Measurements from ENCODE around the gene A4GALT. TPM values are rescaled to one million over a fixed set of nuclear protein-coding genes. Genes with fewer than 3 reads are reported as not detected.

A4GALT gene
- total and polyA plus RNA-seq, 7 donors, result 1.6 to 51.0 (median 23.5) TPM

GRCh38 chr22:42686756-42687491 is 33.7 kb downstream of the A4GALT start:
- peak overlapping the region; percentile 88 to 97 (median 94) for H3K27ac ChIP-seq
- no peak overlapping the region for H3K4me3 ChIP-seq
- H3K27me3 ChIP-seq, result no peaks in the 10 kb centered on the region
- no peak for TF ChIP-seq POLR2A (IDR thresholded peaks at IDR 0.05)
- TF ChIP-seq POLR2AphosphoS5 (IDR thresholded peaks at IDR 0.05), result no peak
- TF ChIP-seq CTCF (IDR thresholded peaks at IDR 0.05), result no peak
- no peak for TF ChIP-seq EP300 (IDR thresholded peaks at IDR 0.05)
- WGBS, 2 donors, result 78 to 88% methylated on average over 14 of the region's 14 CpGs
- H3K36me3 ChIP-seq, result no peaks in the 10 kb centered on the region
- peaks cover 0 to 91% (median 88%) of the 10 kb centered on the region in 4 donors for H3K4me1 ChIP-seq
- H3K9me3 ChIP-seq, result no peaks in the 10 kb centered on the region
- no peak for DNase-seq
- intact Hi-C loops (cut with DNase I), result no loop called here

- Histone ChIP-seq H3K9me3 (no peaks in the 10 kb centered on the region), H3K4me3 (no peak overlapping the region), H3K36me3 (no peaks in the 10 kb centered on the region), H3K27ac (peak overlapping the region; percentile 88 to 97 (median 94)), H3K4me1 (peaks cover 0 to 87% (median 84%) of the 10 kb centered on the region in 4 donors), H3K27me3 (no peaks in the 10 kb centered on the region)
- 17 to 44% methylated on average over 5 of the region's 5 CpGs for WGBS, 2 donors
- TF ChIP-seq CTCF (IDR thresholded peaks at IDR 0.05), result no peak
- TF ChIP-seq EP300 (IDR thresholded peaks at IDR 0.05), result no peak
- no peak for TF ChIP-seq POLR2A (IDR thresholded peaks at IDR 0.05)
- peak in 1 of 4 donors; percentile 22 for TF ChIP-seq POLR2AphosphoS5 (IDR thresholded peaks at IDR 0.05)
- DNase-seq, result peak; percentile 83
- intact Hi-C loops (cut with DNase I), result no loop called here
Measured at GRCh38 chr22:42685941-42686653, 34.6 kb downstream of the A4GALT start.

- Histone ChIP-seq H3K9me3 (no peaks in the 10 kb centered on the region), H3K27ac (peak overlapping the region; percentile 88 to 97 (median 94)), H3K36me3 (no peaks in the 10 kb centered on the region), H3K27me3 (no peaks in the 10 kb centered on the region), H3K4me1 (peaks cover 0 to 93% (median 82%) of the 10 kb centered on the region in 4 donors), H3K4me3 (no peak overlapping the region)
- TF ChIP-seq CTCF (IDR thresholded peaks at IDR 0.05) (no peak), POLR2AphosphoS5 (IDR thresholded peaks at IDR 0.05) (no peak), POLR2A (IDR thresholded peaks at IDR 0.05) (no peak), EP300 (IDR thresholded peaks at IDR 0.05) (no peak)
- intact Hi-C loops (cut with DNase I), result no loop called here
- WGBS, 2 donors, result 75 to 85% methylated on average over 11 of the region's 11 CpGs
- peak; percentile 87 for DNase-seq
Measured at GRCh38 chr22:42684462-42685195, 36.0 kb downstream of the A4GALT start.

GRCh38 chr22:42683578-42684283 is 36.9 kb downstream of the A4GALT start:
- Histone ChIP-seq H3K36me3 (no peaks in the 10 kb centered on the region), H3K4me1 (peaks cover 0 to 84% (median 73%) of the 10 kb centered on the region in 4 donors), H3K9me3 (no peaks in the 10 kb centered on the region), H3K4me3 (no peak overlapping the region), H3K27me3 (no peaks in the 10 kb centered on the region), H3K27ac (peak overlapping the region; percentile 88 to 97 (median 94))
- intact Hi-C loops (cut with DNase I), result no loop called here
- TF ChIP-seq EP300 (IDR thresholded peaks at IDR 0.05), result peak in 2 of 4 donors; percentile 30 to 66
- TF ChIP-seq POLR2AphosphoS5 (IDR thresholded peaks at IDR 0.05), result peak; percentile 35 to 85 (median 72)
- TF ChIP-seq POLR2A (IDR thresholded peaks at IDR 0.05), result no peak
- no peak for TF ChIP-seq CTCF (IDR thresholded peaks at IDR 0.05)
- 80 to 83% methylated on average over 8 of the region's 8 CpGs for WGBS, 2 donors
- peak; percentile 96 for DNase-seq
